H9 (cell line): Measurements from ENCODE around the gene MAN1A2. TPM values are rescaled to one million over a fixed set of nuclear protein-coding genes. Genes with fewer than 3 reads are reported as not detected.

Source experiments
- DNase-seq: peaks from one replicate; pipeline ENCODE4 v3.0.0-alpha.2; 2017
- H2AFZ ChIP-seq: one replicate; pipeline ENCODE4 v1.6.1; 2013; ENCODE audit warnings: mild to moderate bottlenecking, low read length, control low read depth, moderate library complexity
- H2AK5ac ChIP-seq: 2 replicates; pipeline ENCODE4 v1.6.1; 2013; ENCODE audit warnings: low read length, control low read depth, mixed read lengths; ENCODE audit not compliant: insufficient read length
- H2BK120ac ChIP-seq: one replicate; pipeline ENCODE4 v1.6.1; 2013; ENCODE audit warnings: low read depth, mild to moderate bottlenecking, low read length, control low read depth, inconsistent platforms; ENCODE audit not compliant: poor library complexity, severe bottlenecking
- H2BK12ac ChIP-seq: 2 replicates; pipeline ENCODE4 v1.6.1; 2013; ENCODE audit warnings: low read length, control low read depth, mixed read lengths, low read depth; ENCODE audit not compliant: insufficient read length
- H2BK15ac ChIP-seq: 2 replicates; pipeline ENCODE4 v1.6.1; 2013; ENCODE audit warnings: low read depth, low read length, control low read depth
- H2BK20ac ChIP-seq: one replicate; pipeline ENCODE4 v1.6.1; 2013; ENCODE audit warnings: low read depth, mild to moderate bottlenecking, low read length, control low read depth, inconsistent platforms; ENCODE audit not compliant: poor library complexity, severe bottlenecking
- H2BK5ac ChIP-seq: 2 replicates; pipeline ENCODE4 v1.6.1; 2013; ENCODE audit warnings: low read length, control low read depth, mixed read lengths; ENCODE audit not compliant: insufficient read length
- H3K14ac ChIP-seq: 2 replicates; pipeline ENCODE4 v1.6.1; 2013; ENCODE audit warnings: low read length, control low read depth; ENCODE audit not compliant: insufficient read depth
- H3K18ac ChIP-seq: 2 replicates; pipeline ENCODE4 v1.6.1; 2013; ENCODE audit warnings: low read depth, mild to moderate bottlenecking, mixed read lengths, low read length, control low read depth; ENCODE audit not compliant: insufficient read length
- H3K23ac ChIP-seq: 2 replicates; pipeline ENCODE4 v1.6.1; 2013; ENCODE audit warnings: low read length, control low read depth, mixed read lengths, low read depth; ENCODE audit not compliant: insufficient read length
- H3K23me2 ChIP-seq: 2 replicates; pipeline ENCODE4 v1.6.1; 2013; ENCODE audit warnings: low read depth, mild to moderate bottlenecking, mixed read lengths, low read length, control low read depth; ENCODE audit not compliant: insufficient read length, poor library complexity, severe bottlenecking
- H3K27ac ChIP-seq: 2 replicates; pipeline ENCODE4 v1.5.1; 2013; ENCODE audit warnings: low read length, control low read depth, mixed read lengths, low read depth; ENCODE audit not compliant: insufficient read length
- H3K27me3 ChIP-seq: 2 replicates; pipeline ENCODE4 v1.6.1; 2013; ENCODE audit warnings: low read length, control low read depth, inconsistent platforms; ENCODE audit not compliant: insufficient read depth
- H3K4ac ChIP-seq: 2 replicates; pipeline ENCODE4 v1.6.1; 2013; ENCODE audit warnings: low read depth, mild to moderate bottlenecking, control low read depth, inconsistent platforms, low read length, moderate library complexity
- H3K4me1 ChIP-seq: 2 replicates; pipeline ENCODE4 v1.6.1; 2013; ENCODE audit warnings: low read length, control low read depth, inconsistent platforms; ENCODE audit not compliant: insufficient read depth
- H3K4me2 ChIP-seq: 2 replicates; pipeline ENCODE4 v1.6.1; 2013; ENCODE audit warnings: low read length, control low read depth, mixed read lengths; ENCODE audit not compliant: insufficient read length, insufficient read depth
- H3K56ac ChIP-seq: 2 replicates; pipeline ENCODE4 v1.6.1; 2013; ENCODE audit warnings: low read depth, mild to moderate bottlenecking, mixed read lengths, low read length, control low read depth; ENCODE audit not compliant: insufficient read length
- H3K79me1 ChIP-seq: 2 replicates; pipeline ENCODE4 v1.6.1; 2013; ENCODE audit warnings: low read depth, mild to moderate bottlenecking, moderate library complexity, low read length, control low read depth, inconsistent platforms; ENCODE audit not compliant: insufficient read depth, poor library complexity, severe bottlenecking
- H3K79me2 ChIP-seq: 2 replicates; pipeline ENCODE4 v1.6.1; 2013; ENCODE audit warnings: low read length, control low read depth, inconsistent platforms; ENCODE audit not compliant: insufficient read depth
- H3K9ac ChIP-seq: 2 replicates; pipeline ENCODE4 v1.6.1; 2013; ENCODE audit warnings: low read length, control low read depth, mixed read lengths; ENCODE audit not compliant: insufficient read length; ENCODE audit errors: extremely low read depth
- H3K9me3 ChIP-seq: one replicate; pipeline ENCODE4 v1.6.1; 2013; ENCODE audit warnings: low read depth, low read length, inconsistent platforms; ENCODE audit not compliant: control insufficient read depth
- H3T11ph ChIP-seq: one replicate; pipeline ENCODE4 v1.6.1; 2013; ENCODE audit warnings: mild to moderate bottlenecking, low read length, control low read depth, inconsistent platforms
- H4K20me1 ChIP-seq: one replicate; pipeline ENCODE4 v1.6.1; 2013; ENCODE audit not compliant: control insufficient read depth, insufficient read length, insufficient read depth
- H4K5ac ChIP-seq: 2 replicates; pipeline ENCODE4 v1.6.1; 2013; ENCODE audit warnings: low read depth, mild to moderate bottlenecking, mixed read lengths, low read length, control low read depth; ENCODE audit not compliant: insufficient read length
- H4K8ac ChIP-seq: replicated peaks from 2 replicates; pipeline ENCODE4 v1.6.1; 2013; ENCODE audit warnings: low read length, control low read depth, mixed read lengths, low read depth; ENCODE audit not compliant: insufficient read length
- H4K91ac ChIP-seq: 2 replicates; pipeline ENCODE4 v1.6.1; 2013; ENCODE audit warnings: low read depth, mild to moderate bottlenecking, moderate library complexity, mixed read lengths, low read length, control low read depth; ENCODE audit not compliant: insufficient read length
- H3K27ac Mint-ChIP-seq, 3 experiments: 2 replicates in 2 of 3; 3 replicates in 1 of 3; pipeline ENCODE4 v1.8.0; 2020 to 2021; ENCODE audit warnings: mixed read lengths in 3 of 3, mild to moderate bottlenecking in 1 of 3, moderate library complexity in 1 of 3
- H3K27me3 Mint-ChIP-seq: 2 replicates; pipeline ENCODE4 v1.8.0; 2021; ENCODE audit warnings: low read depth, mild to moderate bottlenecking, moderate library complexity, mixed read lengths
- H3K36me3 Mint-ChIP-seq, 3 experiments: 2 replicates in 2 of 3; 3 replicates in 1 of 3; pipeline ENCODE4 v1.8.0; 2020 to 2021; ENCODE audit warnings: low read depth in 3 of 3, mixed read lengths in 3 of 3; ENCODE audit not compliant: insufficient read depth in 1 of 3
- H3K4me1 Mint-ChIP-seq, 2 experiments: 2 replicates each; pipeline ENCODE4 v1.8.0; 2020; ENCODE audit warnings: mixed read lengths in 2 of 2
- H3K4me3 Mint-ChIP-seq, 2 experiments: 2 replicates in 1 of 2; 3 replicates in 1 of 2; pipeline ENCODE4 v1.8.0; 2020 to 2021; ENCODE audit warnings: mild to moderate bottlenecking in 2 of 2, mixed read lengths in 2 of 2, moderate library complexity in 1 of 2
- H3K9me3 Mint-ChIP-seq, 2 experiments: 2 replicates in 1 of 2; 3 replicates in 1 of 2; pipeline ENCODE4 v1.8.0; 2020; ENCODE audit warnings: mild to moderate bottlenecking in 2 of 2, mixed read lengths in 2 of 2, moderate library complexity in 1 of 2
- CTCF ChIP-seq: fragments of 200-600 bp; sonication (generic); conservative IDR thresholded peaks from 3 replicates; pipeline ENCODE4 v1.8.0; 2021; ENCODE audit warnings: antibody characterized with exemption, mild to moderate bottlenecking
- WGBS: extraction: QIAGEN DNeasy Blood & Tissue Kit; methylation state at CpG from one replicate; pipeline ENCODE4 v1.1.7; 2013; ENCODE audit warnings: missing lambda C conversion rate, low lambda C conversion rate, mixed read lengths; ENCODE audit not compliant: insufficient read length; ENCODE audit errors: extremely low coverage; 5-methylcytosine and 5-hydroxymethylcytosine counted together
- total RNA-seq: library from RNA; stranded (reverse); gene quantifications from 2 replicates; pipeline ENCODE4 v1.2.1, GENCODE V29; 2021

The MAN1A2 gene
- total RNA-seq, 1 experiment from 2014 or later: 24.0 TPM

GRCh38 chr1:117363571-117364048 lies 3.6 kb upstream of the MAN1A2 start:
- no peak for DNase-seq
- no peak overlapping the region for H2BK15ac ChIP-seq
- no peak for TF ChIP-seq CTCF
- H2BK120ac ChIP-seq: no peak overlapping the region
- Mint-ChIP-seq H3K36me3 (peaks cover 0 to 11% (median 0%) of the 10 kb centered on the region in 3 experiments; a peak in 3 of 7 replicates), H3K4me1 (peaks cover 30 to 37% of the 10 kb centered on the region in 2 experiments), H3K27me3 (peaks cover 7% of the 10 kb centered on the region), H3K27ac (no peak overlapping the region), H3K4me3 (no peak overlapping the region), H3K9me3 (peaks cover 1 to 3% of the 10 kb centered on the region in 2 experiments; a peak in 2 of 5 replicates)
- no peak overlapping the region for H3K9ac ChIP-seq
- no peak overlapping the region for H4K91ac ChIP-seq
- H3T11ph ChIP-seq: no peak overlapping the region
- H3K79me1 ChIP-seq: no peaks in the 10 kb centered on the region
- H3K56ac ChIP-seq: no peak overlapping the region
- H3K4me1 ChIP-seq: peaks cover 5% of the 10 kb centered on the region; the same call in 1 of the 2 replicates
- no peak overlapping the region for H3K23ac ChIP-seq
- H3K27me3 ChIP-seq: no peaks in the 10 kb centered on the region; the same call in 1 of the 2 replicates
- no peak overlapping the region for H3K4me2 ChIP-seq
- H4K5ac ChIP-seq: no peak overlapping the region
- peaks cover under 1% of the 10 kb centered on the region; the same call in 1 of the 2 replicates for H3K79me2 ChIP-seq
- H2BK12ac ChIP-seq: no peak overlapping the region
- no peak overlapping the region for H2BK20ac ChIP-seq
- no peak overlapping the region for H3K18ac ChIP-seq
- H4K8ac ChIP-seq: no peak overlapping the region
- WGBS: no CpG with 5 or more reads among the region's 6 CpGs
- H2BK5ac ChIP-seq: no peak overlapping the region
- H2AFZ ChIP-seq: no peak overlapping the region
- H3K4ac ChIP-seq: no peak overlapping the region
- H2AK5ac ChIP-seq: no peak overlapping the region
- H3K23me2 ChIP-seq: peaks cover 17% of the 10 kb centered on the region
- H4K20me1 ChIP-seq: no peaks in the 10 kb centered on the region
- H3K14ac ChIP-seq: no peak overlapping the region
- H3K27ac ChIP-seq: no peak overlapping the region
- no peaks in the 10 kb centered on the region for H3K9me3 ChIP-seq
